ENCODE results near the gene C20orf96. TPM values are rescaled to one million over a fixed set of nuclear protein-coding genes. Genes with fewer than 3 reads are reported as not detected.
A peak's percentile ranks its signal among the peaks of the same experiment; 100 is the strongest.
"Not testable (repeated sequence)": the region's sequence is repeated elsewhere in the genome, so short reads cannot be mapped to it uniquely, and the experiment has no call there.

C20orf96 gene
- total RNA-seq (1 to 10 TPM; 2.1 to 6.9 (median 3.1) TPM), polyA plus RNA-seq (1 to 10 TPM; 5.3 to 8.5 (median 5.4) TPM)

GRCh38 chr20:290084-290831 is at the start of gene C20orf96:
Gene C20orf96, minus strand, starts transcription at chr20:290750. Its CDS starts 140 bp downstream, at chr20:290610.
- H3K27me3 ChIP-seq = no peaks in the 10 kb centered on the region
- 0% methylated on average over 43 of the region's 43 CpGs for WGBS, 2 donors
- peak; percentile 95 for DNase-seq
- H3K27ac ChIP-seq = peak within 1 kb of the TSS; percentile 80 to 87 (median 86)
- TF ChIP-seq POLR2A (IDR thresholded peaks at IDR 0.05) (no peak), EP300 (IDR thresholded peaks at IDR 0.05) (no peak), POLR2AphosphoS5 (IDR thresholded peaks at IDR 0.05) (peak in 2 of 4 donors; percentile 9 to 50), CTCF (IDR thresholded peaks at IDR 0.05) (peak in 3 of 4 experiments; percentile 23 to 57 (median 42))
- H3K36me3 ChIP-seq = no peaks in the 10 kb centered on the region
- intact Hi-C loops (cut with DNase I) = loop anchor here (1.0 kb wide), 1 partner anchor 37 kb away; no protein-coding TSS in a partner anchor
- H3K4me1 ChIP-seq = peaks cover 0 to 18% (median 10%) of the 10 kb centered on the region in 4 donors
- H3K4me3 ChIP-seq = peak within 1 kb of the TSS; percentile 48 to 72 (median 62)
- no peaks in the 10 kb centered on the region for H3K9me3 ChIP-seq

- 87 to 98% methylated on average over 1 of the region's 1 CpG for WGBS, 2 donors
- intact Hi-C loops (cut with DNase I); H3K4me3 ChIP-seq; H3K27ac ChIP-seq; H3K9me3 ChIP-seq; H3K4me1 ChIP-seq; H3K36me3 ChIP-seq; H3K27me3 ChIP-seq; DNase-seq: not testable (repeated sequence)
These were observed 45.5 kb upstream of the C20orf96 start for GRCh38 chr20:336040-336439.

GRCh38 chr20:334578-334977 is 44.0 kb upstream of the C20orf96 start:
- 95 to 96% methylated on average over 8 of the region's 8 CpGs for WGBS, 2 donors
- H3K4me3 ChIP-seq = no peak overlapping the region
- intact Hi-C loops (cut with DNase I) = no loop called here
- no peaks in the 10 kb centered on the region for H3K9me3 ChIP-seq
- TF ChIP-seq EP300 (IDR thresholded peaks at IDR 0.05) = no peak
- no peak for TF ChIP-seq POLR2AphosphoS5 (IDR thresholded peaks at IDR 0.05)
- no peak for TF ChIP-seq POLR2A (IDR thresholded peaks at IDR 0.05)
- TF ChIP-seq CTCF (IDR thresholded peaks at IDR 0.05) = no peak
- peaks cover 0 to 9% (median 0%) of the 10 kb centered on the region in 4 donors for H3K36me3 ChIP-seq
- DNase-seq = no peak
- H3K4me1 ChIP-seq = peaks cover 0 to 14% (median 13%) of the 10 kb centered on the region in 4 donors
- H3K27me3 ChIP-seq = no peaks in the 10 kb centered on the region
- no peak overlapping the region for H3K27ac ChIP-seq

- peak; percentile 78 for DNase-seq
- peak overlapping the region; percentile 29 to 96 (median 60) for H3K27ac ChIP-seq
- no peak overlapping the region for H3K4me3 ChIP-seq
- WGBS, 2 donors = 54 to 59% methylated on average over 16 of the region's 16 CpGs
- H3K4me1 ChIP-seq = peaks cover 0 to 43% (median 37%) of the 10 kb centered on the region in 4 donors
- no peaks in the 10 kb centered on the region for H3K9me3 ChIP-seq
- TF ChIP-seq POLR2A (IDR thresholded peaks at IDR 0.05) (no peak), EP300 (IDR thresholded peaks at IDR 0.05) (no peak), CTCF (IDR thresholded peaks at IDR 0.05) (peak; percentile 70 to 79 (median 76)), POLR2AphosphoS5 (IDR thresholded peaks at IDR 0.05) (no peak)
- H3K36me3 ChIP-seq = peaks cover 0 to 9% (median 0%) of the 10 kb centered on the region in 4 donors
- H3K27me3 ChIP-seq = no peaks in the 10 kb centered on the region
- intact Hi-C loops (cut with DNase I) = loop anchor here (2.0 kb wide), 1 partner anchor 64 kb away; no protein-coding TSS in a partner anchor
These were observed 39.9 kb upstream of the C20orf96 start for GRCh38 chr20:330233-331149.

All from sigmoid colon (tissue), 7 donors.